CD14-positive monocyte (primary cell): ENCODE results near the gene RNF167. TPM values are rescaled to one million over a fixed set of nuclear protein-coding genes. Genes with fewer than 3 reads are reported as not detected.
A peak's percentile ranks its signal among the peaks of the same experiment; 100 is the strongest.

Experiments used
- DNase-seq, 3 donors: peaks; one replicate each; pipeline ENCODE4 v3.0.0-alpha.2; 2011 to 2022
- H2AFZ ChIP-seq: 2 replicates; pipeline ENCODE4 v1.6.0; 2012; ENCODE audit warnings: mild to moderate bottlenecking, low read depth, low read length, inconsistent platforms; ENCODE audit not compliant: insufficient read depth, poor library complexity, severe bottlenecking
- H3K27ac ChIP-seq, 2 donors: 1 replicate in 1 of 2; 2 replicates in 1 of 2; pipeline ENCODE4 v1.5.1; 2012 to 2013; ENCODE audit warnings: low read length in 2 of 2, control low read depth in 1 of 2, inconsistent platforms in 1 of 2, low read depth in 1 of 2, mild to moderate bottlenecking in 1 of 2
- H3K27me3 ChIP-seq, 2 donors: one replicate each; pipeline versions ENCODE4 v1.6.0 to v1.6.1; 2011 to 2013; ENCODE audit warnings: low read length in 2 of 2; ENCODE audit not compliant: control insufficient read depth in 2 of 2, insufficient read depth in 2 of 2
- H3K36me3 ChIP-seq, 2 donors: replicated peaks in 1 of 2; 1 replicate in 1 of 2; 2 replicates in 1 of 2; pipeline versions ENCODE4 v1.5.1 to v1.6.1; 2012 to 2013; ENCODE audit warnings: low read length in 2 of 2, control low read depth in 1 of 2, inconsistent platforms in 1 of 2, mild to moderate bottlenecking in 1 of 2; ENCODE audit not compliant: insufficient read depth in 2 of 2, control insufficient read depth in 1 of 2
- H3K4me1 ChIP-seq, 2 donors: 1 replicate in 1 of 2; 2 replicates in 1 of 2; pipeline versions ENCODE4 v1.5.1 to v1.6.1; 2012 to 2013; ENCODE audit warnings: low read length in 2 of 2, control low read depth in 1 of 2, inconsistent platforms in 1 of 2, mild to moderate bottlenecking in 1 of 2, moderate library complexity in 1 of 2; ENCODE audit not compliant: insufficient read depth in 2 of 2, control insufficient read depth in 1 of 2
- H3K4me2 ChIP-seq: replicated peaks from 2 replicates; pipeline ENCODE3; 2012; ENCODE audit warnings: low read length, moderate library complexity, mild to moderate bottlenecking; ENCODE audit not compliant: poor library complexity, severe bottlenecking; ENCODE audit errors: extremely low read depth
- H3K4me3 ChIP-seq, 3 experiments: fragments of 200-600 bp in 1 of 3; sonication (generic) in 1 of 3; replicated peaks in 1 of 3; 1 replicate in 2 of 3; 2 replicates in 1 of 3; pipeline ENCODE4 v1.5.1; 2011 to 2013; ENCODE audit warnings: low read length in 3 of 3, mild to moderate bottlenecking in 3 of 3, control low read depth in 2 of 3, low read depth in 2 of 3, inconsistent platforms in 1 of 3, moderate library complexity in 1 of 3
- H3K79me2 ChIP-seq: 2 replicates; pipeline ENCODE4 v1.6.0; 2012; ENCODE audit warnings: mild to moderate bottlenecking, control low read depth, inconsistent platforms, low read length, moderate library complexity; ENCODE audit not compliant: insufficient read depth
- H3K9ac ChIP-seq: 2 replicates; pipeline ENCODE4 v1.6.0; 2017; ENCODE audit warnings: low read length, mild to moderate bottlenecking; ENCODE audit not compliant: insufficient read depth, poor library complexity, severe bottlenecking
- H3K9me3 ChIP-seq, 2 donors: replicated peaks in 1 of 2; 1 replicate in 1 of 2; 2 replicates in 1 of 2; pipeline versions ENCODE4 v1.5.1 to v1.6.1; 2012 to 2013; ENCODE audit warnings: low read length in 2 of 2, control low read depth in 1 of 2; ENCODE audit not compliant: control insufficient read depth in 1 of 2, insufficient read depth in 1 of 2
- H4K20me1 ChIP-seq: 2 replicates; pipeline ENCODE4 v1.6.0; 2012; ENCODE audit warnings: mild to moderate bottlenecking, low read length, control low read depth, moderate library complexity; ENCODE audit not compliant: insufficient read depth
- H3K27ac Mint-ChIP-seq, 7 donors: one replicate each; pipeline ENCODE4 v1.8.0; 2020; ENCODE audit warnings: mild to moderate bottlenecking in 7 of 7, mixed read lengths in 7 of 7, moderate library complexity in 6 of 7, inconsistent platforms in 2 of 7
- H3K27me3 Mint-ChIP-seq, 3 donors: one replicate each; pipeline ENCODE4 v1.8.0; 2021 to 2022; ENCODE audit warnings: low read depth in 3 of 3, mild to moderate bottlenecking in 3 of 3, mixed read lengths in 3 of 3, moderate library complexity in 3 of 3, inconsistent platforms in 1 of 3
- H3K36me3 Mint-ChIP-seq, 2 donors: one replicate each; pipeline ENCODE4 v1.8.0; 2020; ENCODE audit warnings: mixed read lengths in 2 of 2, inconsistent platforms in 1 of 2, mild to moderate bottlenecking in 1 of 2
- H3K4me1 Mint-ChIP-seq: one replicate; pipeline ENCODE4 v1.8.0; 2020; ENCODE audit warnings: mild to moderate bottlenecking, mixed read lengths
- H3K4me3 Mint-ChIP-seq, 2 donors: one replicate each; pipeline ENCODE4 v1.8.0; 2020; ENCODE audit warnings: mild to moderate bottlenecking in 2 of 2, mixed read lengths in 2 of 2, moderate library complexity in 1 of 2
- H3K9me3 Mint-ChIP-seq, 7 donors: one replicate each; pipeline ENCODE4 v1.8.0; 2020 to 2022; ENCODE audit warnings: mixed read lengths in 7 of 7, mild to moderate bottlenecking in 6 of 7, moderate library complexity in 6 of 7, inconsistent platforms in 2 of 7
- WGBS: methylation state at CpG from one replicate; pipeline ENCODE4 v1.1.5; 2013; ENCODE audit warnings: missing lambda C conversion rate; ENCODE audit not compliant: insufficient coverage; 5-methylcytosine and 5-hydroxymethylcytosine counted together
- intact Hi-C, 2 donors: fragments of 100-400 bp; cut with micrococcal nuclease; formaldehyde crosslinking; loops; one replicate each; pipeline versions ENCODE4 v1.15.0 to v1.15.1; 2023
- polyA plus RNA-seq, 3 donors: library from polyadenylated mRNA; depleted of rRNA in 1 of 3; unstranded in 2 of 3; stranded (reverse) in 1 of 3; fragments of 300-500 nt in 2 of 3; fragments of >200 nt in 1 of 3; fragmentation: Illumina TruSeq in 2 of 3; gene quantifications; 1 replicate in 2 of 3; 2 replicates in 1 of 3; pipeline ENCODE4 v1.2.3, GENCODE V29; 2012 to 2021
- TF ChIP-seq, protein P1 (sequence below): fragments of 200-600 bp; IDR thresholded peaks from one replicate; pipeline ENCODE4 v1.8.0; 2022; ENCODE audit warnings: antibody characterized with exemption, mild to moderate bottlenecking

Gene RNF167
- polyA plus RNA-seq, 3 donors: 17.2 to 105 (median 20.6) TPM

DNA sequence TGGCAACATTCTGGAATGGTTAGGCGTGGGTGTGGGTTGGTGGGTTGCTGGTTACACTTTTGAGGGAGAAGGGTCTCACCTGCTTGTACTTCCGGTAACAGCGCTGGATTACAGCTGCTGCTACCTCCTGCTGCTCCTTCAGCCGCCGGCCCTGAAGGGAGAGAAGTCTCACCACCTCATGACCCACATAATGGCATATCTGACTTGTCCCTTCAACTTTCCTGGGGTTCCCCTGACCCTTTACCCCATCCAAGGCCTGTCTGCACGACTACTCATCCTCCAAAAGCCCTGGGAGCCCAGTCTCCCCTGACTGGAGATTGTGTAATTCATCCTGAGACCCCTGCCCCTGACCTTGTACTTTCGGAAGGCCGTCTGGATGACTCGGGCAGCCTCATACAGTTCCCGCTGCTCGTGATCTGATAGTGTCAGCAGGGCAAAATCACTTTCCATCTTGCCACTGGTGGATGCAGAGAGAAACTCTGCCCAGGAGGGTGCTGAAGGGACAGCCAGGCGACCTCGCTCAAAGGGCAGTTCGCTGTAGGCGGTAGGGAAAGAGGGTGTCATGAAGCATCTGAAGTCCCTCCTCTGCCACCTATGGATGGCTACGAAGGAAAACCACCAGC is 29.6 kb downstream of the RNF167 start:
- H3K4me3 Mint-ChIP-seq: no peak overlapping the region
- intact Hi-C loops: no loop called here
- Histone ChIP-seq H3K79me2 (peaks cover 42% of the 10 kb centered on the region), H3K4me3 (no peak overlapping the region), H3K4me2 (no peak overlapping the region), H3K4me1 (peaks cover 59 to 75% of the 10 kb centered on the region in 2 donors), H2AFZ (no peak overlapping the region), H3K36me3 (peaks cover 41 to 51% of the 10 kb centered on the region in 2 donors), H3K27ac (peak overlapping the region in 1 of 2 donors; percentile 12), H3K9ac (no peak overlapping the region), H3K27me3 (no peaks in the 10 kb centered on the region), H4K20me1 (peaks cover 6% of the 10 kb centered on the region), H3K9me3 (no peaks in the 10 kb centered on the region)
- H3K9me3 Mint-ChIP-seq: no peaks in the 10 kb centered on the region
- TF ChIP-seq, protein P1, sequence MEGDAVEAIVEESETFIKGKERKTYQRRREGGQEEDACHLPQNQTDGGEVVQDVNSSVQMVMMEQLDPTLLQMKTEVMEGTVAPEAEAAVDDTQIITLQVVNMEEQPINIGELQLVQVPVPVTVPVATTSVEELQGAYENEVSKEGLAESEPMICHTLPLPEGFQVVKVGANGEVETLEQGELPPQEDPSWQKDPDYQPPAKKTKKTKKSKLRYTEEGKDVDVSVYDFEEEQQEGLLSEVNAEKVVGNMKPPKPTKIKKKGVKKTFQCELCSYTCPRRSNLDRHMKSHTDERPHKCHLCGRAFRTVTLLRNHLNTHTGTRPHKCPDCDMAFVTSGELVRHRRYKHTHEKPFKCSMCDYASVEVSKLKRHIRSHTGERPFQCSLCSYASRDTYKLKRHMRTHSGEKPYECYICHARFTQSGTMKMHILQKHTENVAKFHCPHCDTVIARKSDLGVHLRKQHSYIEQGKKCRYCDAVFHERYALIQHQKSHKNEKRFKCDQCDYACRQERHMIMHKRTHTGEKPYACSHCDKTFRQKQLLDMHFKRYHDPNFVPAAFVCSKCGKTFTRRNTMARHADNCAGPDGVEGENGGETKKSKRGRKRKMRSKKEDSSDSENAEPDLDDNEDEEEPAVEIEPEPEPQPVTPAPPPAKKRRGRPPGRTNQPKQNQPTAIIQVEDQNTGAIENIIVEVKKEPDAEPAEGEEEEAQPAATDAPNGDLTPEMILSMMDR: no peak
- WGBS: 94% methylated on average over 13 of the region's 16 CpGs
- peaks cover 48% of the 10 kb centered on the region for H3K4me1 Mint-ChIP-seq
- peaks cover 63 to 69% of the 10 kb centered on the region in 2 donors for H3K36me3 Mint-ChIP-seq
- peaks cover 0 to 2% (median 2%) of the 10 kb centered on the region in 3 donors for H3K27me3 Mint-ChIP-seq
- H3K27ac Mint-ChIP-seq: peak overlapping the region in 2 of 7 donors; percentile 14 to 65
- DNase-seq: peak in 1 of 3 donors; percentile 32

DNA sequence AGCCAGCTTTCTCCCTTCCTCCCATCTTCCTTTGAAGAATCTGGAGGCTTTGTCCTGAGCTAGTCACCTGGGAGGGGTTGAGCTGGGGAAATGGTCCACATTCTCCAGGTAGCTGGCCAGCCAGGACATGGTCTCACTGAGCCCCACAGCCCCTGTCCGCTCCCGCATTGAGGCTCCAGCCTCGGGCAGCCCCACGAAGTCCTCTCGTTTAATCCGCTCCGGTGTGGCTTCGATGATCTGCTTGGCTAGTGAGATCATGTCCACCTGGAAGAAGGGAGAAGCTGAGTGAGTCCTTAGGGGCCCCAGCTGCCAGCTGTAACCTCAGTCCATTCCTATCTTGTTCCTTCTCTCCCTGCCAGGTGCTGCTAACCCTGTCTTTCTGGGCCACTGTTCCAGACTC is 30.2 kb downstream of the RNF167 start:
- H3K27ac Mint-ChIP-seq: peak overlapping the region in 1 of 7 donors; percentile 79
- H4K20me1 ChIP-seq: peaks cover 6% of the 10 kb centered on the region
- no peak overlapping the region for H3K9ac ChIP-seq
- TF ChIP-seq, protein P1: no peak
- H3K79me2 ChIP-seq: peaks cover 36% of the 10 kb centered on the region
- WGBS: 94% methylated on average over 8 of the region's 8 CpGs
- H3K4me1 ChIP-seq: peaks cover 59 to 72% of the 10 kb centered on the region in 2 donors
- no peaks in the 10 kb centered on the region for H3K9me3 ChIP-seq
- H3K9me3 Mint-ChIP-seq: no peaks in the 10 kb centered on the region
- H3K4me2 ChIP-seq: no peak overlapping the region
- H3K36me3 Mint-ChIP-seq: peaks cover 67 to 72% of the 10 kb centered on the region in 2 donors
- H3K36me3 ChIP-seq: peaks cover 42 to 57% of the 10 kb centered on the region in 2 donors
- no peak overlapping the region for H2AFZ ChIP-seq
- no peak overlapping the region for H3K4me3 ChIP-seq
- H3K4me3 Mint-ChIP-seq: no peak overlapping the region
- H3K27me3 ChIP-seq: no peaks in the 10 kb centered on the region
- intact Hi-C loops: no loop called here
- peaks cover 0 to 2% (median 2%) of the 10 kb centered on the region in 3 donors for H3K27me3 Mint-ChIP-seq
- peaks cover 52% of the 10 kb centered on the region for H3K4me1 Mint-ChIP-seq
- no peak overlapping the region for H3K27ac ChIP-seq
- no peak for DNase-seq
